GM12878 (cell line): Measurements from ENCODE around the gene ODR4.

ENCODE experiments used
- BRCA1 ChIP-seq: IDR thresholded peaks from 2 replicates; pipeline ENCODE4 v1.6.1; 2011; ENCODE audit warnings: low read depth, low read length, improper control_type of control experiment
- CBX5 ChIP-seq: sonication (generic); IDR thresholded peaks from 2 replicates; pipeline ENCODE4 v1.6.1; 2016; ENCODE audit warnings: low read depth, moderate library complexity, mild to moderate bottlenecking, inconsistent platforms
- CTCF ChIP-seq, 3 experiments: IDR thresholded peaks in 2 of 3; conservative IDR thresholded peaks in 1 of 3; 2 replicates each; pipeline ENCODE4 v1.5.1; 2011; ENCODE audit warnings: low read depth in 3 of 3, low read length in 3 of 3, mild to moderate bottlenecking in 3 of 3, control low read depth in 2 of 3, moderate library complexity in 2 of 3, inconsistent platforms in 1 of 3, mixed read lengths in 1 of 3; ENCODE audit not compliant: control insufficient read depth in 2 of 3, insufficient read depth in 1 of 3; ENCODE audit errors: extremely low read depth in 1 of 3
- E2F4 ChIP-seq: IDR thresholded peaks from 2 replicates; pipeline ENCODE4 v1.6.1; 2012; ENCODE audit warnings: low read depth, low read length, improper control_type of control experiment
- EGR1 ChIP-seq, 2 experiments: IDR thresholded peaks; 1 replicate in 1 of 2; 2 replicates in 1 of 2; pipeline ENCODE4 v1.6.1; 2011 to 2012; ENCODE audit warnings: low read depth in 2 of 2, low read length in 2 of 2, borderline replicate concordance in 1 of 2, mild to moderate bottlenecking in 1 of 2, moderate library complexity in 1 of 2
- JUND ChIP-seq: IDR thresholded peaks from 2 replicates; pipeline ENCODE4 v1.6.1; 2012; ENCODE audit warnings: low read depth, mild to moderate bottlenecking, low read length, improper control_type of control experiment, moderate library complexity
- KAT2A ChIP-seq: conservative IDR thresholded peaks from 2 replicates; pipeline ENCODE4 v1.6.1; 2011; ENCODE audit warnings: low read depth, low read length; ENCODE audit not compliant: control insufficient read depth
- POLR2A ChIP-seq: IDR thresholded peaks from 2 replicates; pipeline ENCODE4 v1.6.1; 2011; ENCODE audit warnings: low read depth, mild to moderate bottlenecking, low read length
- POLR2AphosphoS5 ChIP-seq: IDR thresholded peaks from 2 replicates; pipeline ENCODE4 v1.6.1; 2011; ENCODE audit warnings: mild to moderate bottlenecking, low read length, inconsistent platforms
- RCOR1 ChIP-seq: conservative IDR thresholded peaks from 2 replicates; pipeline ENCODE4 v1.6.1; 2012; ENCODE audit warnings: low read depth, low read length, improper control_type of control experiment
- SIN3A ChIP-seq: IDR thresholded peaks from 2 replicates; pipeline ENCODE4 v1.6.1; 2012; ENCODE audit warnings: low read depth, low read length, improper control_type of control experiment
- SRF ChIP-seq, 2 experiments: IDR thresholded peaks; 2 replicates each; pipeline ENCODE4 v1.6.1; 2011; ENCODE audit warnings: low read depth in 2 of 2, low read length in 2 of 2, mild to moderate bottlenecking in 1 of 2, moderate library complexity in 1 of 2
- YY1 ChIP-seq: IDR thresholded peaks from 2 replicates; pipeline ENCODE4 v1.6.1; 2011; ENCODE audit warnings: low read depth, mild to moderate bottlenecking, low read length
- ZNF24 ChIP-seq: fragments of 450-650 bp; IDR thresholded peaks from 2 replicates; pipeline ENCODE4 v1.6.1; 2017; ENCODE audit warnings: antibody characterized with exemption, mild to moderate bottlenecking

DNA sequence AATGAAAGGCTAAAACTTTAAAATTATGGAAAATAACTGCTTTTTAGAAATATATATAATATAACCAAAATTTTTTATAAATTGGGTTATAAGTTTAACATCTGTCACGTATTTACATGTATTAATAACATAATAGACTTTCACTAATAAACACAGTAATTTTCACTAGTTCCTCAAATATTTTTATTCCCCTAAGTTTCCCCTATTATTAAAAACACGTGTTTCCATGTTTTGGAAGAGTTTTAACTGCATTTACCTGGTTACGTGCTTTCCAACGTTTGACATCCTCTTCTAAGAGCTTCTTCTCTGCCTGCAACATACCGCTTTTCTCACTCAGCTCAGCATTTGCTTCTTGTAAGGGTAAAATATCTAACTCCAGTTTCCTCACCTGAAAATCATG, 34.9 kb upstream of the ODR4 start:
- no peak for TF ChIP-seq ZNF24
- no peak for TF ChIP-seq CTCF (IDR thresholded peaks at IDR 0.05 in 2 of 3, conservative IDR thresholded peaks at IDR 0.05 in 1 of 3; ENCODE audit: control insufficient read depth in 2 of 3, extremely low read depth in 1 of 3, insufficient read depth in 1 of 3, low read depth in 3 of 3, low read length in 3 of 3)
- no peak for TF ChIP-seq JUND
- no peak for TF ChIP-seq POLR2A
- no peak for TF ChIP-seq YY1
- TF ChIP-seq RCOR1 = no peak
- no peak for TF ChIP-seq E2F4
- no peak for TF ChIP-seq EGR1 (IDR thresholded peaks at IDR 0.05; ENCODE audit: borderline replicate concordance in 1 of 2, low read depth in 2 of 2, low read length in 2 of 2)
- TF ChIP-seq SIN3A = no peak
- TF ChIP-seq POLR2AphosphoS5 = no peak
- TF ChIP-seq BRCA1 = no peak
- no peak for TF ChIP-seq SRF (IDR thresholded peaks at IDR 0.05; ENCODE audit: low read depth in 2 of 2, low read length in 2 of 2)
- TF ChIP-seq KAT2A = no peak
- TF ChIP-seq CBX5 = no peak
